GM20000 (cell line): ENCODE data around the gene B9D1.

ENCODE experiments used
- DNase-seq: peaks from one replicate; pipeline ENCODE4 v3.0.0; 2012; ENCODE audit warnings: low spot score
- TF ChIP-seq, protein P1 (sequence below): IDR thresholded peaks from 2 replicates; pipeline ENCODE4 v1.5.1; 2012; ENCODE audit warnings: mild to moderate bottlenecking, control low read depth; ENCODE audit errors: extremely low read depth, missing control alignments

The B9D1 gene

DNA sequence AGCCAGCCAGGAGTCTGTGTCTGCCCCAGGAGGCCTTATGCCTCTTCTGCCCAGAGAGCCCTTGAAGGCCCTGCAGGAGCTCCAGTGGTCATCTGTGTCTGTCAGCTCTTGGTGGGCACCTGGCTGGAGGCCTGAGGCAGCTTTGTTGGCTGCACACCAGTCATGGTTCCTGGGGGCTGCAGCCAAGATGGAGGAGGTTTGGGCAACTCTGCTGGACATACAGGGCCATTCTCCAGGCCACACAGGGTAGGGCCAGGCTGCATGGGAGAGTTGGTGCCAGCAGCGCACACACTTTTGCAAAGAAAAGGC lies 29.4 kb downstream of the B9D1 start:
- TF ChIP-seq, protein P1, sequence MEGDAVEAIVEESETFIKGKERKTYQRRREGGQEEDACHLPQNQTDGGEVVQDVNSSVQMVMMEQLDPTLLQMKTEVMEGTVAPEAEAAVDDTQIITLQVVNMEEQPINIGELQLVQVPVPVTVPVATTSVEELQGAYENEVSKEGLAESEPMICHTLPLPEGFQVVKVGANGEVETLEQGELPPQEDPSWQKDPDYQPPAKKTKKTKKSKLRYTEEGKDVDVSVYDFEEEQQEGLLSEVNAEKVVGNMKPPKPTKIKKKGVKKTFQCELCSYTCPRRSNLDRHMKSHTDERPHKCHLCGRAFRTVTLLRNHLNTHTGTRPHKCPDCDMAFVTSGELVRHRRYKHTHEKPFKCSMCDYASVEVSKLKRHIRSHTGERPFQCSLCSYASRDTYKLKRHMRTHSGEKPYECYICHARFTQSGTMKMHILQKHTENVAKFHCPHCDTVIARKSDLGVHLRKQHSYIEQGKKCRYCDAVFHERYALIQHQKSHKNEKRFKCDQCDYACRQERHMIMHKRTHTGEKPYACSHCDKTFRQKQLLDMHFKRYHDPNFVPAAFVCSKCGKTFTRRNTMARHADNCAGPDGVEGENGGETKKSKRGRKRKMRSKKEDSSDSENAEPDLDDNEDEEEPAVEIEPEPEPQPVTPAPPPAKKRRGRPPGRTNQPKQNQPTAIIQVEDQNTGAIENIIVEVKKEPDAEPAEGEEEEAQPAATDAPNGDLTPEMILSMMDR, result no peak
- no peak for DNase-seq

DNA sequence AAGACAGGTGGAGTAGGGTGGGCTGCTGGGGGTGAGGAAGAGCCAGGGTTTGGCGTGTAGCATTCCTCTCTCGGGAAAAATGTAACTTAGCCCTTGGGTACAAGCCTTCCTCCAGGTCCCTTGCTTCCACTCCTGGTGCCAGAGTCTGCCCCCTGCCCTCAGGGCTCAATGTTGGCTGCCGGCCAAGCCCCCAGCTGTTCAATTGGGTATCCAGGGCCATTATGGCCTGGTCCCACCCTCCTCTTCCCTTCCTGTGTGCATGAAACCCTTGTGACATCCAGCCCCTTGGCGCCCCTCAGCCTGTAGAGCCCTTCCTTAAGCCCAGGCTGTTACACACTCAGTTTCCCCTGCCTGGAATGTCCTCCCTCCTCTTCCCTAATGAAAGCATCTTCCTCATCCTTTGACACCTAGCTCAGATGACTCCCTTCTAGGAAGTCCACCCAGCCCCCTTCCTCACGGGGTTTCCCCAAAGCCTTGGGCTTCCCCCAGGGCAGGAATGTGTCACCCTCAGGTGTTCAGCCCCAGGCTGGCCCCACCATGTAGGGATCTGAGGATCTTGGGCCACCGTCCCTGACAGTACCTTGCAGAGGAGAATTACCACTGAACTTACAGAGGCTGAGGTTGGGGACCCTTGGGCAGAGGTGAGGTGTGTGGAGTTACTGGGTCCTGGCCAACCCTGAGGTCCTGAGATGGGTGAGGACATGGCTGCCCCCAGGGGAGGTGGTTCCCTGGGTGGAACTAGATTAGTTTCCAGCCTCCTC lies 30.0 kb downstream of the B9D1 start:
- TF ChIP-seq, protein P1, result no peak
- peak; percentile 24 for DNase-seq

DNA sequence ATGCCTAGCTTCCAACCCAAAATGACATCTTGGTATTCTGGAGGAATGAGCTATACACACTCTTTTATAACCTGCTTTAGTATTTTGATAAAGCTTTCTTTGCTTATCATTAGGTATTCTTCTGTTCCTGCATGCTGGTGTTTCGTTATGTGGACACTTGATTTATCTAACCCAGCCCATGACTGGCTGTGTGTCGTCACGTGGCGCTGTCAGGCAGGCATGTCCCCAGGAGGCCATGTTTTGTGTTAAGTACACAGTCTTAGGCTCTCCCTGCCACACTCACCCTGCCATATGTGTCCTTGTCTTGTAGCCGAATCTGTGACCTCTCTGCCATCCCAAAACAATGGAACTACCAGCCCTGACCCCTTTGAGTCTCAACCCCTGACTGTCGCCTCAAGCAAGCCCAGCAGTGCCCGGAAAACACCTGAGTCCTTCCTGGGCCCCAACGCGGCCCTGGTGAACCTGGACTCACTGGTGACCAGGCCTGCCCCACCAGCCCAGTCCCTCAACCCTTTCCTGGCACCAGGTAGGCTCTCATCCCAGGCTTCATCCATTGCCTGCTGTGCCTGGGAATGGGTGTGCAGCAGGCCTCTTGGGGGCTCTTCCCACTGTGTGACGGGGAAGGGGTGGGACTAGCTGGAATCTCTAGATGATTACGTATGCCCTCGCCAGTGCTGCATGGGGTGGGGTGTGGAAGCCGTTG lies 30.8 kb downstream of the B9D1 start:
- DNase-seq, result no peak
- TF ChIP-seq, protein P1, result no peak

DNA sequence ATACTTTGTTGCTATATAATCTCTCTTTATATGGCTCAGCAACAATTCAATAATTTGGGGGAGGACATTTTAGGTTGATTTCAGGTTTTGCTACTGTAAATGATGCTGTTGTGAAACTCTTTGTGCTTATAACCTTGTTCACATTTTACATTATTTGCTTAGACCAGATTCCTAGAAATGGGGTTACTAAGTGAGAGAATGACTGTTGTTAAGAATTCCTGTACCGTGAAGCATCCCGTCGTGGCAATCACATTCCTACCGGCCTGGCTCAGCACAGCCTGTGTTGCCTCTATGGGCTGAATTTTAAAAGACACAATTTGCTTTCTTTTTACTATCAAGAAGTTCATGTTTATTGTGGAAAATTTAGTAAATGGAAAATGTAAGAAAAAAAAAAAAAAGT lies 31.4 kb downstream of the B9D1 start:
- TF ChIP-seq, protein P1, result no peak
- DNase-seq, result no peak

DNA sequence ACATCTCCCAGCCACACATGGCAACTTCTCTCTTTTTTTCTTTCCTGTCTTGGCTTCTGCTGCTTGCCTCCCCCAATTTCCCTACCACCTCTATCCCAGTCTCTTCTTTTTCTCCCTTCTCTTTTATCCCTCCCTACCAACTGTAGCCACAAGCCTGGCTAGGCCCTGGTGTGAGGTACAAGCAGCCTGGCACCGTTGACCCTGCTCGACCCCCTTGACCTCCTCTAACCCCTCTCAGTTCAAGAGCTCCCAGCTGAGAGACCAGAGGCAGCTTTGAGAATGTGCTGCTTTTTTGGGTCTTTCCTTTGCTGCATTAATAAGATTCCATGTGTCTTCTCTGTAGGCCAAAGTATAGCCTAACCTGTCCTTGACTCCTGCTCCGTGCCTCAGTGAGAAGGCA lies 32.3 kb downstream of the B9D1 start:
- DNase-seq, result no peak

DNA sequence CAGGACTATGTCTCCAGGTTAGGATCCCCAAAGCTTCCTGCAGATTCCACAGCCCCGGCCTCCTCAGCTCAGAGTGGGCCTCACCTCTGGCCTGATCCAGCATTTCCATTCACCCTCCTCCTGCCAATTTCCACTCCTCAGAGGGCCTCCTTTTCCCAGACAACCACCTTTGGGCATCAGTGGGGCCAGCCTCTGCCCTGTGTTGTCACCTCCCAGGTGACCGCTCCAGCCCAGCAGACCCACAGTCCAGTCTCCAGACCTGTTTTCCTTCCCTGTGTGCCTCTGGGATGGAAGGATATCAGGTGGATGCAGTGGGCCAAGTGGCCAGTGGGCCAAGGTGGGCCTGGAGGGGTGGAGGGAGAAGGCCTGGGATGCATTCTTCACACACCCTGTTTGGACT lies 32.7 kb downstream of the B9D1 start:
- DNase-seq, result no peak
- TF ChIP-seq, protein P1, result no peak

More for the DNA sequence above, 32.3 kb downstream of the B9D1 start:
- TF ChIP-seq, protein P1, result no peak

DNA sequence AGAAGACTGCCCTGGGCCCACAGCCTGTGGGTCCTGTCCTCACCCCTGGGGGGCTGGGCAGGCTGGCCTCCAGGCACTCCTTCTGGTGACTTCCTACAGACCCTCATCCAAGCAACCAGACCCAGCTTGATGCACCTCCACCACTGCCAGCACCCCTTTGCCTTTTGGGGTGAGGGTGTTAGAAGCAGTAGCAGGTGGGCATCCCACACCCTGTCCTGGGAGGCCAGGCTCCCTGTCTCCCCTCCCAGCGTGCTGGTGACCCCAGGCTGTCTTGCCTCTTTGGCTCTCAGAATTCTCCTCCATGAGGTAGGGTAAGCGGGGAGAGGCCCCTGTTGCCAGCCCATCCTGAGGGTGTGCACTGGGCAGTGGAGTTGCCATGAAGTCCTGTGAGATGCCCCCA lies 33.4 kb downstream of the B9D1 start:
- no peak for DNase-seq
- TF ChIP-seq, protein P1, result no peak
